Body of pancreas (tissue), 4 donors: ENCODE results near the gene TTYH2. TPM values are rescaled to one million over a fixed set of nuclear protein-coding genes. Genes with fewer than 3 reads are reported as not detected.

Experiments
- ATAC-seq: fragments of 150-250 bp; one replicate; pipeline ENCODE4 v1.9.1; 2016
- DNase-seq, 4 donors: peaks; one replicate each; pipeline ENCODE4 v3.0.0-alpha.2; 2019
- H3K27ac ChIP-seq, 4 donors: fragments of 200-600 bp; sonication (generic); 1 replicate in 3 of 4; 2 replicates in 1 of 4; pipeline versions ENCODE4 v1.5.1 to v1.6.1; 2016 to 2019; ENCODE audit warnings: mild to moderate bottlenecking in 1 of 4, mixed read lengths in 1 of 4, moderate library complexity in 1 of 4
- H3K27me3 ChIP-seq, 2 donors: fragments of 200-600 bp; sonication (generic); one replicate each; pipeline ENCODE4 v1.6.0; 2016; ENCODE audit warnings: mild to moderate bottlenecking in 1 of 2
- H3K36me3 ChIP-seq, 2 donors: fragments of 200-600 bp; sonication (generic); replicated peaks in 1 of 2; 2 replicates each; pipeline ENCODE4 v1.5.1; 2016; ENCODE audit warnings: low read depth in 2 of 2; ENCODE audit not compliant: insufficient read depth in 1 of 2
- H3K4me1 ChIP-seq: fragments of 200-600 bp; sonication (generic); one replicate; pipeline ENCODE4 v1.6.0; 2016
- H3K4me3 ChIP-seq, 2 donors: fragments of 200-600 bp; sonication (generic); 1 replicate in 1 of 2; 2 replicates in 1 of 2; pipeline ENCODE4 v1.5.1; 2016 to 2019
- H3K9me3 ChIP-seq, 3 donors: fragments of 200-600 bp; sonication (generic); 1 replicate in 2 of 3; 2 replicates in 1 of 3; pipeline ENCODE4 v1.5.1; 2016
- POLR2A ChIP-seq, 3 donors: fragments of 450-650 bp; IDR thresholded peaks; one replicate each; pipeline ENCODE4 v1.6.1; 2016; ENCODE audit warnings: antibody characterized with exemption in 3 of 3, mild to moderate bottlenecking in 2 of 3
- WGBS, 2 donors: methylation state at CpG; one replicate each; pipeline ENCODE4 v1.1.5; 2017; 5-methylcytosine and 5-hydroxymethylcytosine counted together
- intact Hi-C: fragments of 100-400 bp; cut with DNase I; formaldehyde crosslinking; loops from one replicate; pipeline ENCODE4 v1.15.1; 2023
- total RNA-seq, 2 donors: library from RNA; depleted of rRNA; stranded (reverse); fragments of >200 nt; gene quantifications; one replicate each; pipeline ENCODE4 v1.1.0, GENCODE V29; 2016
- TF ChIP-seq, protein P1 (sequence below), 7 experiments: fragments of 450-650 bp in 4 of 7; fragments of 200-600 bp in 3 of 7; sonication (generic) in 3 of 7; IDR thresholded peaks; one replicate each; pipeline ENCODE4 v1.5.1; 2016 to 2019; ENCODE audit warnings: antibody characterized with exemption in 7 of 7

TTYH2 gene
- total RNA-seq, 2 donors from 2014 or later = 8.0 to 14.8 TPM

DNA sequence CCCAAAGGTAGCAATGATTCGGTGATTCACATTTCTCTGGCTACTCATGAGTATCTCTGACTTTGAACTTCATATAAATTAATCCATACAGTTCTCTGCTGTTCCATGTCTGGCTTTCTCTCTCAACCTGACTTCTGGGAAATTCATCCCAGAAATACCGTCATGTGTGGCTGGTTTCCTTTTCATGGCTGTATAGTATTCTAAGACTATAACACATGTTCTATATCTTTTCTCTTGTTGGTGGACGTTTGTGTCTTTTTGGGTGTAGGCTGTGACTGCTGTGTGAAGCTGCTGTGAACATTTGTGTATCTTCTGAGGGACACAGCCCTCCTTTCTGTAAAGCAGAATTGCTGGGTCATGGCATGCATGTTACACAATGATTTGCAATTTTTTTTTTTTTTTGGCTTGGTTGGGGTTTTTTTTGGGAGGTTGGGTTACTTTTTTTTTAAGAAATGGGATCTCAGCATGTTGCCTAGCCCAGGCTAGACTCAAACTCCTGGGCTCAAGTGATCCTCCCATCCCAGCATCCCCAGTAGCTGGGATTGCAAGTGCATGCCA lies 6.3 kb downstream of the TTYH2 start:
- ATAC-seq = no peak
- H3K27me3 ChIP-seq = no peaks in the 10 kb centered on the region
- DNase-seq = no peak
- TF ChIP-seq, protein P1, sequence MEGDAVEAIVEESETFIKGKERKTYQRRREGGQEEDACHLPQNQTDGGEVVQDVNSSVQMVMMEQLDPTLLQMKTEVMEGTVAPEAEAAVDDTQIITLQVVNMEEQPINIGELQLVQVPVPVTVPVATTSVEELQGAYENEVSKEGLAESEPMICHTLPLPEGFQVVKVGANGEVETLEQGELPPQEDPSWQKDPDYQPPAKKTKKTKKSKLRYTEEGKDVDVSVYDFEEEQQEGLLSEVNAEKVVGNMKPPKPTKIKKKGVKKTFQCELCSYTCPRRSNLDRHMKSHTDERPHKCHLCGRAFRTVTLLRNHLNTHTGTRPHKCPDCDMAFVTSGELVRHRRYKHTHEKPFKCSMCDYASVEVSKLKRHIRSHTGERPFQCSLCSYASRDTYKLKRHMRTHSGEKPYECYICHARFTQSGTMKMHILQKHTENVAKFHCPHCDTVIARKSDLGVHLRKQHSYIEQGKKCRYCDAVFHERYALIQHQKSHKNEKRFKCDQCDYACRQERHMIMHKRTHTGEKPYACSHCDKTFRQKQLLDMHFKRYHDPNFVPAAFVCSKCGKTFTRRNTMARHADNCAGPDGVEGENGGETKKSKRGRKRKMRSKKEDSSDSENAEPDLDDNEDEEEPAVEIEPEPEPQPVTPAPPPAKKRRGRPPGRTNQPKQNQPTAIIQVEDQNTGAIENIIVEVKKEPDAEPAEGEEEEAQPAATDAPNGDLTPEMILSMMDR (IDR thresholded peaks at IDR 0.05) = no peak
- TF ChIP-seq POLR2A (IDR thresholded peaks at IDR 0.05) = no peak
- H3K4me3 ChIP-seq = no peak overlapping the region
- intact Hi-C loops = no loop called here
- H3K27ac ChIP-seq = no peak overlapping the region
- WGBS, 2 donors = 73 to 88% methylated on average over 3 of the region's 3 CpGs
- peaks cover 3% of the 10 kb centered on the region for H3K4me1 ChIP-seq
- no peaks in the 10 kb centered on the region for H3K36me3 ChIP-seq
- no peaks in the 10 kb centered on the region for H3K9me3 ChIP-seq

DNA sequence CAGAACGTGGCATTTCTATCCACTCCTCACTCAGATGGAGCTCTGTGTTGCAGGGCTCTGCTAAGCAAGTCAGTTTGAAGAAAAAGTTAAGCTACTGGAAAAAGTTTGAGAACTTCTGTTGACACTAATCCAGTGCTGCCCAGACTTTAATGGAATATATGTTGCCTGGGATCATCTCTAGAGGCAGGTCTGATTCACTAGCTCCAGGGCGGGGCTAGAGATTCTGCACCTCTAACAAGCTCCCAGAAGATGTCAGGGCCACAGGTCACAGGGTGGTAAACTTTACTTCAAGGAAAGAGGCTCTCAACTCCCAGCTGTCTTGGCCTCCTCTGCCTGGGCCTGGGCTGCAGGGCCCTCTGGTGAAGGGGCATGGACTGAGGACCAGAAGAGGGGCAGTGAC lies 6.8 kb downstream of the TTYH2 start:
- ATAC-seq = no peak
- H3K4me1 ChIP-seq = no peaks in the 10 kb centered on the region
- H3K27me3 ChIP-seq = no peaks in the 10 kb centered on the region
- H3K4me3 ChIP-seq = no peak overlapping the region
- no peak for TF ChIP-seq POLR2A (IDR thresholded peaks at IDR 0.05)
- TF ChIP-seq, protein P1 (IDR thresholded peaks at IDR 0.05) = no peak
- no peaks in the 10 kb centered on the region for H3K9me3 ChIP-seq
- H3K36me3 ChIP-seq = no peaks in the 10 kb centered on the region
- H3K27ac ChIP-seq = no peak overlapping the region
- WGBS, 2 donors = 94 to 100% methylated on average over 1 to 2 of the region's 2 CpGs
- intact Hi-C loops = no loop called here
- DNase-seq = no peak

DNA sequence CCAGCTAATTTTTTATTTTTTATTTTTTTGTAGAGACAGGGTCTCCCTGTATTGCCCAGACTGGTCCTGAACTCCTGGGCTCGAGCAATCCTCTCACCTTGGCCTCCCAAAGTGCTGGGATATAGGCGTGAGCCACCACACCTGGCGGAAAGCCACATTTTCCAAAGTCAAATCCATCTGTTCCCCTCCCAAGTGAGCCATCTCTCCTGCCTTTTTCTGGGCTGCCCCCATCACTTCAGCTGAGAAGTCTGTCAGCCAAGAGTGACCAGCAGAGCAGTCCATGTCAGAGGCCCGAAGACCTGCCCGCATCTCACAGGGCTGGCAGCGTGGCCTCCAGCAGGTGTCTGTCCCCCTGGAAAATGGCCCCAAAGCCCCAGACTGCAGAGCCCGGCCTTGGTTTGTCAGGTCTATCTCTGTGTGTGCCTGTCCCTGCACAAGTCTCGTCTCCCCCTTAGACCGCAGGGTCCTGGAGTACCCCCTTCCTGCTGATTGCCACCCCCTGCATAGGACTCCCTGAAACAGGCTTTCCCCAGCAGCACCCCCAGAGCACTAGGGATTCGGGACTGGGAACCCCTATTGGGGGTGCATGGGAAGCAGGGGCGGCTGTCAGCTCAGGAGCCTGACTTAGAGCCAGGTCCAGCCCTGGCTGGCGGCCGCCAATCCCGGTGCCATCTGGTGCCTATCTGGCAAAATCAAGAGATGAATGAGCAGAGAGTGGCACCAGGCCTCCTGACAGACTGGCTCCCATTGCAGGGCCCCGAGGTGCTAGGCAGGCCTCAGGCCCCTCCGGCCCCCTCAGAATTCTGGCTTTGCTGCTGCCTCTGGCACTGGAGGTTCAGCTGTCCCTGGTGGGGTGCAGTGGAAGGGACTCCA lies 7.8 kb downstream of the TTYH2 start:
- intact Hi-C loops = no loop called here
- WGBS, 2 donors = 92 to 94% methylated on average over 9 to 15 of the region's 16 CpGs

DNA sequence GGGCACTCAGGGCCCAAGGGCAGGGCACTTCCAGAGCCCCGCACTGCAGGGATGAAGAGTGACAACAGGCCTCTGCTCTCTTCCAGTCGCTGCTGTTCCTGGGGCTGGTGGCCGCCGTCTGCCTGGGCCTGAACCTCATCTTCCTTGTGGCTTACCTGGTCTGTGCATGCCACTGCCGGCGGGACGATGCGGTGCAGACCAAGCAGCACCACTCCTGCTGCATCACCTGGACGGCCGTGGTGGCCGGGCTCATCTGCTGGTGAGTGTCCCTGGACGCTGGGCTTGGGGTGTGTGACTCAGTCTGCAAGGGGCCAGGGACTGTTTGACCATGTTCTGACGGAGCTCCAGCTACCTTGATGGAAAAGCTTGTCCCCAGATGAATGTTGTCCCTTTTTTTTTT lies 9.0 kb downstream of the TTYH2 start:
- H3K9me3 ChIP-seq = no peaks in the 10 kb centered on the region
- TF ChIP-seq POLR2A (IDR thresholded peaks at IDR 0.05) = no peak
- TF ChIP-seq, protein P1 (IDR thresholded peaks at IDR 0.05) = no peak
- H3K4me3 ChIP-seq = no peak overlapping the region
- 85 to 91% methylated on average over 5 to 13 of the region's 13 CpGs for WGBS, 2 donors
- DNase-seq (no peak), ATAC-seq (no peak)
- intact Hi-C loops = no loop called here
- no peak overlapping the region for H3K27ac ChIP-seq
- no peaks in the 10 kb centered on the region for H3K36me3 ChIP-seq
- no peaks in the 10 kb centered on the region for H3K4me1 ChIP-seq
- no peaks in the 10 kb centered on the region for H3K27me3 ChIP-seq

More for the DNA sequence above, 7.8 kb downstream of the TTYH2 start:
- Histone ChIP-seq H3K4me1 (no peaks in the 10 kb centered on the region), H3K9me3 (no peaks in the 10 kb centered on the region), H3K36me3 (no peaks in the 10 kb centered on the region), H3K4me3 (no peak overlapping the region), H3K27ac (no peak overlapping the region), H3K27me3 (no peaks in the 10 kb centered on the region)
- TF ChIP-seq POLR2A (IDR thresholded peaks at IDR 0.05) = no peak
- TF ChIP-seq, protein P1 (IDR thresholded peaks at IDR 0.05) = no peak
- DNase-seq = no peak
- no peak for ATAC-seq
